Endothelial cell of umbilical vein (primary cell): ENCODE measurements around the gene PSIP1. TPM values are rescaled to one million over a fixed set of nuclear protein-coding genes. Genes with fewer than 3 reads are reported as not detected.

Experiments
- BruUV-seq: library from RNA; stranded (reverse); fragments of 400-500 nt; replicated peaks from 2 replicates; lab custom pipeline; 2021; lab: Mats Ljungman, UMichigan
- CTCF ChIA-PET: fragments of 300-600, 350-600 bp; sonication (Branson Sonifier 250); formaldehyde crosslinking; loops from one replicate; lab custom pipeline; 2021; ENCODE audit warnings: antibody characterized with exemption, inconsistent platforms; lab: Charles Lee
- POLR2A ChIA-PET: fragments of 300-600, 350-600 bp; sonication (Branson Sonifier 250); formaldehyde crosslinking; loops from one replicate; lab custom pipeline; 2021; ENCODE audit warnings: antibody characterized with exemption, inconsistent platforms; lab: Charles Lee
- DNase-seq: peaks from one replicate; pipeline ENCODE4 v3.0.0-alpha.2; 2011; ENCODE audit warnings: low read depth, low spot score
- FAIRE-seq: peaks from 2 replicates; lab custom pipeline; 2011; peaks lifted over from hg19 to GRCh38; lab: Jason Lieb, UNC
- H2AFZ ChIP-seq: 2 replicates; pipeline ENCODE4 v1.6.0; 2012; ENCODE audit warnings: low read depth, low read length, control low read depth, inconsistent platforms
- H3K27ac ChIP-seq: 2 replicates; pipeline ENCODE4 v1.5.1; 2011; ENCODE audit warnings: low read depth, mild to moderate bottlenecking, control low read depth, low read length, moderate library complexity; ENCODE audit not compliant: insufficient read depth
- H3K27me3 ChIP-seq, 2 experiments: 2 replicates each; pipeline versions ENCODE4 v1.6.0 to v1.6.1; 2011; ENCODE audit warnings: low read length in 2 of 2, mixed read lengths in 1 of 2; ENCODE audit not compliant: control insufficient read depth in 2 of 2, insufficient read depth in 2 of 2
- H3K36me3 ChIP-seq, 2 experiments: 2 replicates in 1 of 2; 3 replicates in 1 of 2; pipeline ENCODE4 v1.5.1; 2011; ENCODE audit warnings: low read length in 2 of 2, mild to moderate bottlenecking in 1 of 2, moderate library complexity in 1 of 2; ENCODE audit not compliant: control insufficient read depth in 2 of 2, insufficient read depth in 2 of 2; ENCODE audit errors: extremely low read depth in 1 of 2
- H3K4me1 ChIP-seq: 3 replicates; pipeline ENCODE4 v1.5.1; 2011; ENCODE audit warnings: mild to moderate bottlenecking, low read length; ENCODE audit not compliant: control insufficient read depth, insufficient read depth; ENCODE audit errors: extremely low read depth
- H3K4me2 ChIP-seq: 2 replicates; pipeline ENCODE4 v1.6.1; 2011; ENCODE audit warnings: low read length, control low read depth, mixed read lengths; ENCODE audit not compliant: insufficient read depth
- H3K4me3 ChIP-seq, 3 experiments: fragments of 200-600 bp in 1 of 3; sonication (generic), shearing (Covaris generic) in 1 of 3; replicated peaks in 1 of 3; 2 replicates each; pipeline ENCODE4 v1.5.1; 2011 to 2016; ENCODE audit warnings: control low read depth in 3 of 3, low read length in 3 of 3, mild to moderate bottlenecking in 2 of 3, inconsistent platforms in 1 of 3, low read depth in 1 of 3, moderate library complexity in 1 of 3; ENCODE audit not compliant: insufficient read depth in 1 of 3
- H3K79me2 ChIP-seq: 2 replicates; pipeline ENCODE4 v1.6.0; 2012; ENCODE audit warnings: low read length, inconsistent platforms; ENCODE audit not compliant: control insufficient read depth, insufficient read depth
- H3K9ac ChIP-seq: replicated peaks from 2 replicates; pipeline ENCODE3; 2011; ENCODE audit warnings: low read length, control low read depth; ENCODE audit not compliant: insufficient read depth; ENCODE audit errors: extremely low read depth
- H3K9me1 ChIP-seq: replicated peaks from 3 replicates; pipeline ENCODE4 v1.6.0; 2011; ENCODE audit warnings: mild to moderate bottlenecking, low read length; ENCODE audit not compliant: control insufficient read depth, insufficient read depth; ENCODE audit errors: extremely low read depth
- H3K9me3 ChIP-seq: replicated peaks from 2 replicates; pipeline ENCODE4 v1.5.1; 2012; ENCODE audit warnings: low read length, inconsistent platforms; ENCODE audit not compliant: control insufficient read depth, insufficient read depth
- H4K20me1 ChIP-seq: replicated peaks from 2 replicates; pipeline ENCODE3; 2011; ENCODE audit warnings: mild to moderate bottlenecking, low read length; ENCODE audit not compliant: control insufficient read depth, insufficient read depth; ENCODE audit errors: extremely low read depth
- CTCF ChIP-seq, 2 donors: IDR thresholded peaks; 1 replicate in 1 of 2; 2 replicates in 1 of 2; pipeline ENCODE4 v1.5.1; 2011; ENCODE audit warnings: low read length in 2 of 2, mild to moderate bottlenecking in 2 of 2, moderate library complexity in 2 of 2, control low read depth in 1 of 2, inconsistent platforms in 1 of 2, low read depth in 1 of 2; ENCODE audit not compliant: insufficient read depth in 1 of 2; ENCODE audit errors: extremely low read depth in 1 of 2
- EZH2 ChIP-seq: IDR thresholded peaks from 2 replicates; pipeline ENCODE4 v1.6.1; 2012; ENCODE audit warnings: borderline replicate concordance, low read depth, mild to moderate bottlenecking, moderate library complexity, low read length, inconsistent platforms; ENCODE audit not compliant: severe bottlenecking
- FOS ChIP-seq: IDR thresholded peaks from 2 replicates; pipeline ENCODE4 v1.6.1; 2011; ENCODE audit warnings: mild to moderate bottlenecking, low read length, moderate library complexity, borderline replicate concordance; ENCODE audit not compliant: insufficient read depth
- GATA2 ChIP-seq: IDR thresholded peaks from 2 replicates; pipeline ENCODE4 v1.7.0; 2011; ENCODE audit warnings: low read depth, mild to moderate bottlenecking, moderate library complexity, mixed read lengths, low read length; ENCODE audit not compliant: insufficient read length, insufficient read depth
- JUN ChIP-seq: IDR thresholded peaks from 2 replicates; pipeline ENCODE4 v1.6.1; 2011; ENCODE audit warnings: borderline replicate concordance, low read depth; ENCODE audit not compliant: insufficient read length, insufficient read depth
- MAX ChIP-seq: IDR thresholded peaks from 2 replicates; pipeline ENCODE4 v1.6.1; 2011; ENCODE audit not compliant: insufficient read depth, insufficient read length
- MYC ChIP-seq: IDR thresholded peaks from one replicate; pipeline ENCODE4 v1.6.1; 2011; ENCODE audit warnings: mild to moderate bottlenecking, low read depth, low read length
- POLR2A ChIP-seq: IDR thresholded peaks from 2 replicates; pipeline ENCODE4 v1.6.1; 2012; ENCODE audit warnings: low read depth, mild to moderate bottlenecking, control low read depth, low read length
- POLR2AphosphoS5 ChIP-seq: IDR thresholded peaks from 2 replicates; pipeline ENCODE4 v1.6.1; 2012; ENCODE audit warnings: low read depth, mild to moderate bottlenecking, control low read depth, low read length, moderate library complexity; ENCODE audit not compliant: insufficient read depth
- dilution Hi-C: fragments of 300-500 bp; cut with MboI; formaldehyde crosslinking; loops from one replicate; pipeline ENCODE4 v1.15.0; 2019; ENCODE audit warnings: low sequenced_read_pairs; ENCODE audit not compliant: extremely low pct_ligation_motif_present
- intact Hi-C: fragments of 100-400 bp; cut with micrococcal nuclease; formaldehyde crosslinking; loops from one replicate; pipeline ENCODE4 v1.10.0; 2022
- polyA plus RNA-seq, 4 experiments: library from polyadenylated mRNA; depleted of rRNA in 3 of 4; stranded (reverse) in 3 of 4; unstranded in 1 of 4; fragments of >200 nt; gene quantifications; 2 replicates each; pipeline versions ENCODE4 v1.2.1 to v1.2.3, GENCODE V29; 2011 to 2012; ENCODE audit warnings: missing spikeins in 1 of 4
- total RNA-seq: library from RNA; stranded (reverse); gene quantifications from 2 replicates; pipeline ENCODE4 v1.2.3, GENCODE V29; 2021

The PSIP1 gene
- total and polyA plus RNA-seq, 2 donors (not counting 3 experiments of a cell fraction or from before 2014, with no cell fraction given), result 12.9 to 76.7 TPM

GRCh38 chr9:15492485-15493150 lies 18.2 kb downstream of the PSIP1 start:
- dilution Hi-C loops, result no loop called here
- ChIA-PET CTCF (no interaction called here), POLR2A (no interaction called here)
- TF ChIP-seq CTCF (IDR thresholded peaks at IDR 0.05; ENCODE audit: extremely low read depth in 1 of 2, insufficient read depth in 1 of 2, low read depth in 1 of 2, low read length in 2 of 2) (no peak), FOS (no peak), EZH2 (no peak), MYC (no peak), MAX (no peak), GATA2 (no peak), POLR2A (no peak), POLR2AphosphoS5 (no peak), JUN (no peak)
- H3K9ac ChIP-seq, result no peak overlapping the region
- H3K4me1 ChIP-seq, result no peaks in the 10 kb centered on the region
- no peak overlapping the region for H3K4me2 ChIP-seq
- peaks cover 13% of the 10 kb centered on the region for H3K79me2 ChIP-seq
- no peak overlapping the region for H3K4me3 ChIP-seq
- FAIRE-seq, result no peak
- H3K27me3 ChIP-seq, result no peaks in the 10 kb centered on the region
- no peak overlapping the region for H2AFZ ChIP-seq
- H3K9me3 ChIP-seq, result no peaks in the 10 kb centered on the region
- intact Hi-C loops, result no loop called here
- H3K36me3 ChIP-seq, result peaks cover 0 to 5% of the 10 kb centered on the region in 2 experiments
- BruUV-seq, result no TSS peak
- DNase-seq, result no peak
- H4K20me1 ChIP-seq, result no peaks in the 10 kb centered on the region
- no peak overlapping the region for H3K27ac ChIP-seq
- H3K9me1 ChIP-seq, result no peaks in the 10 kb centered on the region
